HCT116 (cell line): ENCODE measurements around the gene SOX18. TPM values are rescaled to one million over a fixed set of nuclear protein-coding genes. Genes with fewer than 3 reads are reported as not detected.

ENCODE experiments used
- ATAC-seq: fragments of 200-7000 bp; cut with Tn5 transposase; 2 replicates; pipeline ENCODE4 v1.9.1; 2020; ENCODE audit warnings: mild to moderate bottlenecking, moderate library complexity
- BruUV-seq: library from RNA; stranded (reverse); fragments of 400-500 nt; replicated peaks from 2 replicates; lab custom pipeline; 2021; lab: Mats Ljungman, UMichigan
- CTCF ChIA-PET: fragments of 300-600 bp; sonication (Branson Sonifier 250); formaldehyde crosslinking; loops from one replicate; lab custom pipeline; 2021; ENCODE audit warnings: antibody characterized with exemption; lab: Charles Lee
- POLR2A ChIA-PET: fragments of 300-600, 350-600 bp; sonication (Branson Sonifier 250); formaldehyde crosslinking; loops from one replicate; lab custom pipeline; 2021; ENCODE audit warnings: antibody characterized with exemption; lab: Charles Lee
- RAD21 ChIA-PET, 2 experiments: fragments of 300-600 bp; sonication (Branson Sonifier 250); formaldehyde crosslinking; loops; one replicate each; lab custom pipeline; 2023; ENCODE audit warnings: low total read pairs in 2 of 2; ENCODE audit not compliant: uncharacterized antibody in 2 of 2, unreplicated experiment in 2 of 2, low non-redundant PET in 1 of 2; lab: Charles Lee
- DNase-seq: peaks from one replicate; pipeline ENCODE4 v3.0.0-alpha.2; 2010; ENCODE audit warnings: low read depth, low spot score
- H2AFZ ChIP-seq: fragments of 200-600 bp; shearing (Covaris generic), sonication (generic); 2 replicates; pipeline ENCODE4 v1.6.1; 2017; ENCODE audit warnings: low read depth, mixed run types, mixed read lengths, antibody characterized with exemption, low read length; ENCODE audit not compliant: poor library complexity, severe bottlenecking
- H3K27ac ChIP-seq: 2 replicates; pipeline ENCODE4 v1.5.1; 2012; ENCODE audit warnings: low read depth, low read length
- H3K27me3 ChIP-seq: fragments of 200-600 bp; sonication (generic); 2 replicates; pipeline ENCODE4 v1.6.1; 2016; ENCODE audit warnings: mixed run types, low read length, mixed read lengths; ENCODE audit not compliant: insufficient read depth
- H3K36me3 ChIP-seq, 2 experiments: fragments of 200-500 bp in 1 of 2; fragments of 200-600 bp in 1 of 2; sonication (Bioruptor generic) in 1 of 2; sonication (generic) in 1 of 2; 2 replicates each; pipeline versions ENCODE4 v1.5.1 to v1.6.1; 2014 to 2016; ENCODE audit warnings: low read length in 2 of 2, inconsistent platforms in 1 of 2, mixed read lengths in 1 of 2, mixed run types in 1 of 2; ENCODE audit not compliant: insufficient read depth in 2 of 2, control insufficient read depth in 1 of 2
- H3K4me1 ChIP-seq, 2 experiments: fragments of 200-600 bp in 1 of 2; sonication (generic) in 1 of 2; 2 replicates each; pipeline versions ENCODE4 v1.5.1 to v1.6.1; 2012 to 2017; ENCODE audit warnings: low read length in 2 of 2, inconsistent platforms in 1 of 2, mild to moderate bottlenecking in 1 of 2, mixed read lengths in 1 of 2, mixed run types in 1 of 2, moderate library complexity in 1 of 2; ENCODE audit not compliant: insufficient read depth in 2 of 2, control insufficient read depth in 1 of 2
- H3K4me2 ChIP-seq: fragments of 200-600 bp; sonication (generic); 2 replicates; pipeline ENCODE4 v1.6.1; 2017; ENCODE audit warnings: mixed run types, low read length, mixed read lengths
- H3K4me3 ChIP-seq, 2 experiments: fragments of 200-600 bp in 1 of 2; sonication (generic) in 1 of 2; replicated peaks in 1 of 2; 2 replicates each; pipeline ENCODE4 v1.5.1; 2011 to 2016; ENCODE audit warnings: low read length in 2 of 2, control low read depth in 1 of 2, low read depth in 1 of 2, mild to moderate bottlenecking in 1 of 2, mixed read lengths in 1 of 2, mixed run types in 1 of 2
- H3K79me2 ChIP-seq: fragments of 200-600 bp; sonication (generic); 2 replicates; pipeline ENCODE4 v1.6.1; 2017; ENCODE audit warnings: mild to moderate bottlenecking, mixed run types, low read length, moderate library complexity, mixed read lengths; ENCODE audit not compliant: insufficient read depth
- H3K9ac ChIP-seq: fragments of 200-600 bp; sonication (generic); 2 replicates; pipeline ENCODE4 v1.6.1; 2016; ENCODE audit warnings: low read length, mixed read lengths
- H3K9me2 ChIP-seq: fragments of 200-600 bp; sonication (generic), shearing (Covaris generic); 2 replicates; pipeline ENCODE4 v1.6.1; 2017; ENCODE audit warnings: mixed run types, mild to moderate bottlenecking, moderate library complexity; ENCODE audit not compliant: insufficient read depth
- H3K9me3 ChIP-seq, 2 experiments: fragments of 200-500 bp in 1 of 2; fragments of 200-600 bp in 1 of 2; sonication (Bioruptor generic) in 1 of 2; sonication (generic) in 1 of 2; 2 replicates each; pipeline ENCODE4 v1.6.1; 2014 to 2017; ENCODE audit warnings: low read length in 2 of 2, mixed read lengths in 2 of 2, inconsistent platforms in 1 of 2, low read depth in 1 of 2, mild to moderate bottlenecking in 1 of 2, mixed run types in 1 of 2, moderate library complexity in 1 of 2; ENCODE audit not compliant: control insufficient read depth in 1 of 2, insufficient read depth in 1 of 2
- H4K20me1 ChIP-seq: fragments of 200-600 bp; sonication (generic), shearing (Covaris generic); 2 replicates; pipeline ENCODE4 v1.6.1; 2017; ENCODE audit warnings: mixed run types, mild to moderate bottlenecking, moderate library complexity; ENCODE audit not compliant: insufficient read depth
- ELF1 ChIP-seq: IDR thresholded peaks from 2 replicates; pipeline ENCODE4 v1.6.1; 2012; ENCODE audit warnings: low read depth, borderline replicate concordance
- EZH2phosphoT487 ChIP-seq: fragments of 200-600 bp; IDR thresholded peaks from 2 replicates; pipeline ENCODE4 v1.6.1; 2018; ENCODE audit warnings: antibody characterized with exemption, borderline replicate concordance
- MAX ChIP-seq: IDR thresholded peaks from 2 replicates; pipeline ENCODE4 v1.6.1; 2012
- POLR2A ChIP-seq: IDR thresholded peaks from 2 replicates; pipeline ENCODE4 v1.7.0; 2011; ENCODE audit warnings: borderline replicate concordance; ENCODE audit not compliant: insufficient read depth, insufficient read length; ENCODE audit errors: extremely low read depth
- POLR2AphosphoS5 ChIP-seq: IDR thresholded peaks from 2 replicates; pipeline ENCODE4 v1.6.1; 2011; ENCODE audit warnings: mild to moderate bottlenecking, low read depth, low read length, moderate library complexity
- SIN3A ChIP-seq: IDR thresholded peaks from 2 replicates; pipeline ENCODE4 v1.6.1; 2012; ENCODE audit warnings: low read depth
- SP1 ChIP-seq: IDR thresholded peaks from 2 replicates; pipeline ENCODE4 v1.6.1; 2012; ENCODE audit warnings: low read depth
- SRF ChIP-seq: IDR thresholded peaks from 2 replicates; pipeline ENCODE4 v1.6.1; 2012; ENCODE audit warnings: low read depth
- YY1 ChIP-seq: IDR thresholded peaks from 2 replicates; pipeline ENCODE4 v1.6.1; 2011; ENCODE audit warnings: low read length, low read depth, moderate library complexity, mild to moderate bottlenecking; ENCODE audit not compliant: insufficient replicate concordance; ENCODE audit errors: extremely low read depth
- ZBTB33 ChIP-seq: IDR thresholded peaks from 2 replicates; pipeline ENCODE4 v1.6.1; 2011; ENCODE audit warnings: mild to moderate bottlenecking, low read length, moderate library complexity; ENCODE audit not compliant: insufficient replicate concordance; ENCODE audit errors: extremely low read depth
- ZFX ChIP-seq: fragments of 450-650 bp; IDR thresholded peaks from 2 replicates; pipeline ENCODE4 v1.6.1; 2017
- ZNF274 ChIP-seq: fragments of 200-500 bp; sonication (Bioruptor generic); IDR thresholded peaks from 2 replicates; pipeline ENCODE4 v1.6.1; 2014; ENCODE audit warnings: mild to moderate bottlenecking, low read depth, low read length, inconsistent platforms
- intact Hi-C: fragments of 100-400 bp; cut with micrococcal nuclease; formaldehyde crosslinking; loops from 2 replicates; pipeline ENCODE4 v1.10.0; 2022
- total RNA-seq: library from RNA; stranded (reverse); gene quantifications from one replicate; pipeline ENCODE4 v1.2.1, GENCODE V29; 2021; ENCODE audit not compliant: unreplicated experiment

SOX18 gene
- total RNA-seq, 1 experiment from 2014 or later = 3.3 TPM

GRCh38 chr20:64072498-64073063 is 23.1 kb upstream of the SOX18 start:
- no peak overlapping the region for H3K9ac ChIP-seq
- ATAC-seq (no peak), DNase-seq (no peak)
- H3K9me2 ChIP-seq = no peaks in the 10 kb centered on the region
- H3K79me2 ChIP-seq = no peaks in the 10 kb centered on the region
- intact Hi-C loops = no loop called here
- TF ChIP-seq SRF = no peak
- no peak for TF ChIP-seq POLR2AphosphoS5
- no peak for TF ChIP-seq POLR2A
- H3K9me3 ChIP-seq = no peaks in the 10 kb centered on the region
- peaks cover 0 to under 1% of the 10 kb centered on the region in 2 experiments; a peak in 3 of 4 replicates for H3K4me1 ChIP-seq
- H2AFZ ChIP-seq = no peak overlapping the region
- RAD21 ChIA-PET = no interaction called here
- POLR2A ChIA-PET = no interaction called here
- H3K27ac ChIP-seq = no peak overlapping the region; the same call in 1 of the 2 replicates
- H3K27me3 ChIP-seq = no peaks in the 10 kb centered on the region
- H3K36me3 ChIP-seq = no peaks in the 10 kb centered on the region
- H4K20me1 ChIP-seq = no peaks in the 10 kb centered on the region
- CTCF ChIA-PET = no interaction called here
- BruUV-seq = no TSS peak
- H3K4me3 ChIP-seq = no peak overlapping the region
- H3K4me2 ChIP-seq = no peak overlapping the region

- DNase-seq (no peak), ATAC-seq (no peak)
- Histone ChIP-seq H3K36me3 (no peaks in the 10 kb centered on the region), H3K79me2 (no peaks in the 10 kb centered on the region), H3K9ac (no peak overlapping the region), H3K4me1 (peaks cover 9 to 10% of the 10 kb centered on the region in 2 experiments), H3K4me3 (no peak overlapping the region), H3K4me2 (no peak overlapping the region), H3K27me3 (no peaks in the 10 kb centered on the region), H4K20me1 (no peaks in the 10 kb centered on the region), H2AFZ (no peak overlapping the region), H3K9me3 (no peaks in the 10 kb centered on the region), H3K9me2 (no peaks in the 10 kb centered on the region), H3K27ac (no peak overlapping the region)
- no TSS peak for BruUV-seq
- intact Hi-C loops = no loop called here
- TF ChIP-seq ZBTB33 = no peak
- TF ChIP-seq EZH2phosphoT487 = no peak
- TF ChIP-seq YY1 = no peak
- no peak for TF ChIP-seq ZFX
- no peak for TF ChIP-seq SP1
- TF ChIP-seq ELF1 = no peak
- TF ChIP-seq SIN3A = no peak
- TF ChIP-seq MAX = no peak
- no peak for TF ChIP-seq SRF
- no peak for TF ChIP-seq ZNF274
- POLR2A ChIA-PET = no interaction called here
- CTCF ChIA-PET = no interaction called here
- RAD21 ChIA-PET = no interaction called here
Observed at GRCh38 chr20:64071341-64072332, 22.2 kb upstream of the SOX18 start.
